Measurements from ENCODE around the gene EEPD1. TPM values are rescaled to one million over a fixed set of nuclear protein-coding genes. Genes with fewer than 3 reads are reported as not detected.

Gene EEPD1
- total and polyA plus RNA-seq, 8 donors, result 7.1 to 60.5 (median 10.0) TPM

DNA sequence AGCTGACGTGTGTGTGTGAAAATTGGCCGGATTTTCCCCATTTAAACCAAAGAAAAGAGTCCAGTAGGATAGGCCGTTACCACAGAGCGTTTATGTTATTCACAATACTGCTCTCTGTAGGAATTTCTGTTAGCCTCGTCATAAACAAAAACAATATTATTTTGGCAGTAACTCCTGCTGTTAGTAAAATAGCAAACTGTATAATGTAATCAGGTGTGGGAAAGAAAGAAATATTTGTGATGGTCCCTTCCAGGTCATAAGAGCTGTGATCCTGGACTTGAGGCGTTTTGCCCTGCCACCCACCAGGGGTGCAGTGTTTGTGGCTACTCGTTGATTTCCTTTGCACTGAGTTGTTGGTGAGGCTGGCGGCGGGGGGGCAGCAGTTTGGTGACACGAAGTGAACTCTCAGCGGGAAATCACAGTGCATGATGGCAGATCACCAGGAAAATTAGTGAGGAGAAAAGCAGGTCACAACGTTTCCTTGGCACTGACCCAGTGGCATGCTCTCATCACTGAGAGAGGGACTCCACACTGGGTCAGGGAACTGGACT, 2.8 kb downstream of the EEPD1 start:
- intact Hi-C loops (cut with DNase I), result loop anchor here in 1 of 3 donors (10.0 kb wide), 1 partner anchor 129 kb away; no protein-coding TSS in a partner anchor

DNA sequence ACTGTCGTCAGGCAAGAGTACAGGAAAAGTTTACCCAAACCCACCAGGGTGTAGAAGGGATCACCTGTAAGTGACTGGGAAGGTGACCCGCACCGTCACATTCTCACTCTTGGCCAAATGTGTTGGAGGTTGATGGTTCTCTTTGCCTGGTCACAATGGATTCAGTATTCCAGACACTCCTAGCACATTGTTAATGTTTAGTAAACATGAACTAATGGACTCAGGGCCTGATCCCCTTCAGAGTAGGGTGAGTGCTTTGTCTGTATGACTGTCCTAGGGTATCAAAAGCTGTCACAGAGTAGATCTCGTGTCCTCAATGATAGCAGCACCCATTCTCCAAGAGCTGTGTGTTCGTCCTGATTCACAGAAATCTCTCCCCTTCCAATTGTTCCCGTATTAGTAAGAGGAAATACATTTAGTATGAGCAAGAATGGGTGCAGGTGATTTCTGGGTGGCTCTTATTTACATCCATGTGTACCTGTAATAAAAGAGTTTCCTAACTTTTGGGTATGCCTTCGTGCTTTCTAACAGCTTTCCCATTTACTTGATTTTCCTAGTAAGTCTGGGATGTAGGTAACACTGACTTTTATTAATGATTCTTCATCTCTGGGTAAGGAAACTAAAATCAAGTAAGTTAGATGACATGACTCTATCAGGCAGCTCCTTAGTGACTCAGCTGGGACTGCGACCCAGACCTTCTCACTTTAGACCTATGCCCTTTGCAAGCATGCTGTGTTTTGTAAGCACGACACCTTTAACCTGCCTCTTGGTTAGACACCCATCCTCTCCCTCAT, 4.7 kb downstream of the EEPD1 start:
- no peak for ATAC-seq
- H3K27ac ChIP-seq, result no peak overlapping the region
- intact Hi-C loops (cut with DNase I), result loop anchor here in 1 of 3 donors (10.0 kb wide), 1 partner anchor 127 kb away; no protein-coding TSS in a partner anchor
- no peaks in the 10 kb centered on the region for H3K27me3 ChIP-seq
- no peaks in the 10 kb centered on the region for H3K36me3 ChIP-seq
- no peak for FAIRE-seq
- TF ChIP-seq CTCF (IDR thresholded peaks at IDR 0.05), result no peak
- no peak for DNase-seq
- WGBS, 2 donors, result 83 to 86% methylated on average over 9 of the region's 9 CpGs
- H3K4me1 ChIP-seq, result peaks cover 16 to 54% (median 32%) of the 10 kb centered on the region in 3 donors
- peak overlapping the region in 1 of 4 donors; percentile 52 for H3K4me3 ChIP-seq
- no peaks in the 10 kb centered on the region for H3K9me3 ChIP-seq

More for the DNA sequence above, 2.8 kb downstream of the EEPD1 start:
- H3K27ac ChIP-seq, result peak overlapping the region in 1 of 4 donors; percentile 13
- no peak for TF ChIP-seq CTCF (IDR thresholded peaks at IDR 0.05)
- FAIRE-seq, result no peak
- H3K27me3 ChIP-seq, result no peaks in the 10 kb centered on the region
- peak in 5 of 6 donors; percentile 64 to 72 (median 68) for DNase-seq
- no peak for ATAC-seq
- no peaks in the 10 kb centered on the region for H3K9me3 ChIP-seq
- H3K36me3 ChIP-seq, result no peaks in the 10 kb centered on the region
- peak overlapping the region in 2 of 4 donors; percentile 52 to 97 for H3K4me3 ChIP-seq
- H3K4me1 ChIP-seq, result peaks cover 16 to 60% (median 32%) of the 10 kb centered on the region in 3 donors
- WGBS, 2 donors, result 44 to 45% methylated on average over 12 of the region's 12 CpGs

DNA sequence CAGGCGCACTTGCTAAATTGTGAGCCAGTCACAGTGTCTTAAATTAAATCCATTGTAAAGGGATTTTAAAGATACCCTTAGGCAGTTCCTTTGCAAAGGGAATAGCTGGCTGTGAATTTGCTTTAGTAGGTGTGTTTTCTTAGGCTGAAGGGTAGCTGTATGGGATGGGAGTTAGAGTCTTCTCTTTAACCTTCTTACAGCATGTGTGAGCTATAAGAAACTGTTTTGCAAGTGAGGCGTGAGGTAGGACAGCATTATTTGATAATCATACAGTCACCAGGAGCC, 5.2 kb downstream of the EEPD1 start:
- no peak for TF ChIP-seq CTCF (IDR thresholded peaks at IDR 0.05)
- intact Hi-C loops (cut with DNase I), result loop anchor here in 1 of 3 donors (10.0 kb wide), 1 partner anchor 127 kb away; no protein-coding TSS in a partner anchor
- no peak for DNase-seq
- no peaks in the 10 kb centered on the region for H3K36me3 ChIP-seq
- H3K27ac ChIP-seq, result peak overlapping the region in 1 of 4 donors; percentile 18
- ATAC-seq, result no peak
- FAIRE-seq, result no peak
- WGBS, 2 donors, result 78 to 83% methylated on average over 2 of the region's 2 CpGs
- peaks cover 16 to 54% (median 32%) of the 10 kb centered on the region in 3 donors for H3K4me1 ChIP-seq
- no peaks in the 10 kb centered on the region for H3K9me3 ChIP-seq
- H3K27me3 ChIP-seq, result no peaks in the 10 kb centered on the region
- no peak overlapping the region for H3K4me3 ChIP-seq

DNA sequence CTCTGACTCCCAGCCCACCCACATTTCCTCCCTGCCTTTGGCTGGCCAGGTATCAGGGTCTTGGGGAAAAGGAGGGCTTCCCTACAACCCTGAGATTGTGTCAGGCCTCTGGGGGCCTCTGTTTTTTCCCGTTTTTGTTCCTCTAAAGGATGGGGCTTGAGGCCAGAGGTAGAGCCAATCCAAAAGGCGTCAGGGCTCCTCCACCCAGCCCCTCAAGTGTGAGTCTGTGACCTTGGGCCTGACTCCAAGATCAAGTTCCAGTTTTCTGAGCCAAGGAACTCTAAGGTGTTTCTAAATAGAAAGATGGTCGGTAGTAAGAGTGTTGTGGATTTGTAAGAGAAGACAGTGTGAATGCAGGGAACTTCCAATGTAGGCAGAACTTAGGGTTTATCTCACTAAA, 6.6 kb downstream of the EEPD1 start:
- Histone ChIP-seq H3K4me1 (peaks cover 16 to 47% (median 32%) of the 10 kb centered on the region in 3 donors), H3K36me3 (no peaks in the 10 kb centered on the region), H3K27ac (no peak overlapping the region), H3K9me3 (no peaks in the 10 kb centered on the region), H3K4me3 (no peak overlapping the region), H3K27me3 (no peaks in the 10 kb centered on the region)
- WGBS, 2 donors, result 19 to 32% methylated on average over 3 of the region's 3 CpGs
- intact Hi-C loops (cut with DNase I), result loop anchor here in 1 of 3 donors (10.0 kb wide), 1 partner anchor 125 kb away; no protein-coding TSS in a partner anchor
- peak in 1 of 6 donors; percentile 25 for DNase-seq
- no peak for FAIRE-seq
- TF ChIP-seq CTCF (IDR thresholded peaks at IDR 0.05), result no peak
- ATAC-seq, result peak in 2 of 4 donors; percentile 38 to 55
